Activated gamma-delta T cell treated with anti-CD3 and anti-CD28 coated beads, Interleukin-2, amount 50 U/mL, for 16 hours (primary cell): ENCODE results near the gene NAPSA.
A peak's percentile ranks its signal among the peaks of the same experiment; 100 is the strongest.

Experiments
- DNase-seq: peaks from one replicate; pipeline ENCODE4 v3.0.0-alpha.2; 2020; ENCODE audit warnings: low read depth

The NAPSA gene

DNA sequence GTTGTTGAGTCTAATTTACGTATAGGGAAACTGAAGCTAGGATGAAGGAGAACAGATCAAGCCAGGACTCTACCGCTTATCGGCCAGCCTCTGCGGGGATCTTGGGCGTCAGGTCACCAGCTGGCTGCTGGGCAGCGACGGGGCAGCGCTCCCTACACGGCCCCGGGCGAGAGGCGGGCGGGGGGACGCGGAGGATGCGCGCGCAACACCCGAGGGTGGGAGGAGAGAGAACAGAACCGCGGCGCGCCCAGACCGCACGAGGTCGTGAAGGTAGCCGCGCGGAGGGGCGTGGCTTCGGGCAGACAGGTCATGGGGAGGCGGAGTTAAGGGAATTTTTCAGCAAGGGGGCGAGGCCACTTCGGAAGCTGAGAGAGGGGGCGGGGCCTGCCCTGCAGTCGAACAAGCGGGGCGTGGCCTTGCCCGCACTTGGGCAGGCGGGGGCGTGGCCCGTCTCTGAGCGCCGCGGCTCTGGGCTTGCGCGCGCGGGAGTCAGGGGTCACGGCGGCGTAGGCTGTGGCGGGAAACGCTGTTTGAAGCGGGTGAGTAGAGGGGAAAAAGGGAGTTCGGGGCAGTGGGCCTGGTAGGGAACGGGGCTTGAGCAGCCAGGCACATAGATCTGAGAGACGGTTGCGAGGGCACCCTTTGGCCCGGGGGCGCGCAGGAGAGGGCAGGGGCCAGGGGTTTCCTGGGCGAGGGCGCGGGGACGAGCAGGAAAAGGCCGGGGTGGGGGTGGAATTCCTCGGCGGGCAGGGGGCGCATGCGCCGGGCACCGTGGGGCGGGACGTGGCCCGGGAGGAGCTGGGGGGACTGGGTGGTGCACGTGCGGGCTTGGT lies 18.6 kb upstream of the NAPSA start, which contains the start of gene POLD1:
TSS of gene POLD1 (plus strand) at position 496 of the 833 bp plus-strand sequence. CDS start 14,505 bp downstream, outside the sequence.
- DNase-seq = peak; percentile 97

- DNase-seq = no peak
Measured at GRCh38 chr19:50383001-50383851, 17.8 kb upstream of the NAPSA start.

- DNase-seq = no peak
Measured at GRCh38 chr19:50381881-50382729, 16.7 kb upstream of the NAPSA start.

- DNase-seq = no peak
Measured at GRCh38 chr19:50380751-50381151, 15.3 kb upstream of the NAPSA start.

- no peak for DNase-seq
Measured at GRCh38 chr19:50380137-50380536, 14.7 kb upstream of the NAPSA start.

- DNase-seq = no peak
Measured at GRCh38 chr19:50379602-50380001, 14.2 kb upstream of the NAPSA start.

GRCh38 chr19:50378863-50379236 lies 13.4 kb upstream of the NAPSA start:
- no peak for DNase-seq

GRCh38 chr19:50378169-50378862 lies 12.9 kb upstream of the NAPSA start:
- DNase-seq = no peak

DNA sequence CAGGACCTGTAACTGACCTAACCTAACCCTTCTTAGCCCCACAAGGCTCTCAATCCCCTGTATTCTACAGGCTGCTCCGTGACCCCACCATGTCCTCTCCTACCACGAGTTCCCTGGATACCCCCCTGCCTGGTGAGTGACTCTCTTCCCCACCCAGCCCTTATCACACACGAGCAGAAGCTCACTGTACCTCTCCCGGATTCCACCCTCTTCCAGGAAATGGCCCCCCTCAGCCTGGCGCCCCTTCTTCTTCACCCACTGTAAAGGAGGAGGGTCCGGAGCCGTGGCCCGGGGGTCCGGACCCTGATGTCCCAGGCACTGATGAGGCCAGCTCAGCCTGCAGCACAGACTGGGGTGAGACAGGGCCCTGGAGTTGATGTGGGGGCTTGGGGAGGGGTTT lies 12.1 kb upstream of the NAPSA start:
- no peak for DNase-seq

GRCh38 chr19:50377051-50377461 lies 11.6 kb upstream of the NAPSA start:
- no peak for DNase-seq

- peak; percentile 92 for DNase-seq
Measured at GRCh38 chr19:50376166-50377050, 11.0 kb upstream of the NAPSA start, which contains the start of gene NR1H2. Gene NR1H2 (plus strand): TSS chr19:50376457. CDS start chr19:50377606, 1,149 bp downstream.

DNA sequence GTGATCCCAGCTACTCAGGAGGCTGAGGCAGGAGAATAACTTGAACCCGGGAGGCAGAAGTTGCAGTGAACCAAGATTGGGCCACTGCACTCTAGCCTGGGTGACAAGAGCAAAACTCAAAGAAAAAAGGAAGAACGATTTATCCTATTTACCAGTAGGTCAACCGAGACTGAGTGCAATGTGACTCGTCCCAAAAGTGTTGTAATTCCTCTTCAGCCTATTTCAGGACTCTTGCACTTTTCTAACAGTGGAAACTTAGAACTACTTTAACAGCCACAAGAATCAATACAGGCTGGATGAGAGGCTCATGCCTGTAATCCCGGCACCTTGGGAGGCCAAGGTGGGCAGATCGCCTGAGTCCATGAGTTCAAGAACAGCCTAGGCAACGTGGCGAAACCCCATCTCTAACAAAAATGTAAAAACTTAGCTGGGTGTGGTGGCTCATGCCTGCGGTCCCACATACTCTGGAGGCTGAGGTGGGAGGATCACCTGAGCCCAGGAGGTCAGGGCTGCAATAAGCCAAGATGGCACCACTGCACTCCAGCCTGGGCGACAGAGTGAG lies 6.6 kb upstream of the NAPSA start:
- DNase-seq = no peak

DNA sequence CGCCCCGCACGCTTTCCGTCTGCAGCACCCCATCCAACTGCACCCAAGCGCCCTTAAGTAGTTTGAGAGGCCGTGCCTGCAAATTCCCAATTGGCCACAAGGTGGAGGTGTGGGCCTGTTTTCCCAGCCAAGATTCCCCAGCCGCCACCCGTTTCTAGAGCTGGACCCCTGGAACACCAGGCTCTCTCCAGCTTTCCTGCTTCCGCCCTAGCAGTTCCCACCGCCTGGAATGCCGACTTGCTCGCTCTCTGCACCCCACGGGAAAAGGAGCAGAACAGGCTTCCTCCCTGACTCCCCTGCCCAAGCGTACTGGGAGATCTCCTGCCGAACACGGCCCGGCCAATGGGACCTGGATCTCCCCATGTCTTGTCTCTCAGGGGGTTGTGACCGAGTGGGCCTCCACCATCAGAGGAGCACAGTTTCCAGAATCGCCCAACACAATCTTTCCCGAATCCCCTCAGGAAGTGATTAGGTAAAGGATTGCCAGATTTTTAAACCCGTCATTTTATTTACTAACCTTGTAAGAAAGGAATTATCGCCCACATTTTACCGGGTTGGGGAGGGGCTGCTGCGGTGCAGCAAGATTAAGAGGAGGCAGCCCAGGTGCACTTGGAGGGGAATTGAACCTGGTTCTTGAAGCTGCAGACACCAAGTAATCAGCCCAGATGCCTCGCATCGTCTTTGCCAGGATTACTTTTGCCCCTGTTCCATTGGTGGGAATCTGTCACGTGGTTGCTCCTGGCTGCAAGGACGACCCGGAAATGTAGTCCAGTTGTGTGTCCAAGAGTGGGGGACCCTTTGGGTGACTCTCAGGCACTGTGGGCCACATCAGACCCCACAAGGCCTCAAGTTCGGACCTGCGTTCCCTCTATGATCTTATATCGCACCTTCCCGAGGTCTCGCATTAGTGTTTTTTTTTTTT lies 3.5 kb upstream of the NAPSA start:
- DNase-seq = peak; percentile 63

DNA sequence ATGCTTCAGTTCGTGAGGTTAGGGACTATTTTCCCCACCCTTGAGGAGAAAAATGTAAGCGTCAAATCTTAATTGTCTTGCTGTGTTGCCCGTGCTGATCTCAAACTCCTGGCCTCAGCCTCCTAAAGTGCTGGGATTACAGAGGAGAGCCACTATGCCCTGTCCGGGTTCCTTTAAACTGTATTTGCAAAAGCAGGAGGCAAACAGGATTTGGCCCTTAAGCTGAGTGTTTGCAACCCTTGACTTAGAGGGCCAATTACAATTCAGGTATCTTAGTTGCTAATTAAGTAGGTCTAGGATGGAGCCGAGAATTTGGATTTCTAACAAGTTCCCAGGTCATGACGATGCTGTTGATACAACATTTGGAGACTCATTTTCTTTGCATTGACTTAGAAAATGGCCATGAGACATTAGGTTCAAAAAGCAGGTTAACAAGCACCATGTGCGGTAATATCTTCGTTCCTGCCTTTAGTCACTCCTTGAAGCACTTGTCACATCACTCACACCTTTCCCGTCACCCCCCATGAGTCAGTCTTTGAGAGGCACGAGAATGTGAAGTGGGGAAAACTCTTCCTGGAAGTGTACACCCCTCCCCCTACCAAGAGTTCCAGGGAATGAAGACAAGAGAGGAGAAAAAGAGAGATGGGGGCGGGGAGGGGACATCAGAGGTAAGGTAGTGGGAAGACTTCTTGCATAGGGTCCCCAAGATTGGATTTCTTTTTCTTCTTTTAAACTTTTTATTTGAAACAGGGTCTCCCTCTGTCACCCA lies 2.6 kb downstream of the NAPSA start:
- no peak for DNase-seq

GRCh38 chr19:50362030-50362412 lies 3.4 kb downstream of the NAPSA start:
- DNase-seq = no peak

DNA sequence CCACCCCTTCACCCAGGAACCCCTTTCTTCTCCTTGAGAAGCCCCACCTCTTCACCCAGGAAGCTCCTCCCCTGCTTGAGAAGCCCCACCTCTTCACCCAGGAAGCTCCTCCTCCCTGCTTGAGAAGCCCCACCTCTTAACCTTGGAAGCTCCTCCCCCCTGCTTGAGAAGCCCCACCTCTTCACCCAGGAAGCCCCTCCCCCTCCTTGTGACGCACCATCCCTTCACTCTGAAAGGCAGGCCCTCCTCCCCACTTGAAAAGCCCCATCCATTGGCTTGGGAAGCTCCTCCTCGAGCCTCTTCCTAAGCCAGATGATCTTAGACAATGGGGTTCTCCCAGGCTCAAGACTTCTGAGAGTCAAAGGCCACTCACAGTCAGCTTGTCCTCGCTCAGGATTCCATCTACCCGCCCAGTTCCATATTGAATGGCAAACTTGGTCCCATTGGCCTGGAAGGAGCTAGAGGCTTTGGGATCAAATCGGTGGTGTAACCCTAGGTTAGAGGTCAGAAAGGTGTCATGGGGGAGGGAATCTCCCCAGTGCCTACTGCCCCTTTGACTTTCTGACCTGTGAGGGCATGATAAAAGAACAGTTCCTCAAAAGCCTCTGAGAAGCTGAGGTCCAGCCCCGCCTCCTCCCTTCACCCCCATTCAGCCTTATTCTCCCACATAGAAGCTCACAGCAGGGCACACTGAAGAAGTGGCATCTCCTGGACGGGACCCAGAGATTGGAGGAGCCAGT lies 4.0 kb downstream of the NAPSA start:
- DNase-seq = no peak

- no peak for DNase-seq
Measured at GRCh38 chr19:50359328-50359818, 6.1 kb downstream of the NAPSA start.
